HG03520 (cell line): Measurements from ENCODE around the gene ERBB2.
A peak's percentile ranks its signal among the peaks of the same experiment; 100 is the strongest.
"Not testable (repeated sequence)": the region's sequence is repeated elsewhere in the genome, so short reads cannot be mapped to it uniquely, and the experiment has no call there.

ENCODE experiments used
- ATAC-seq: cut with Tn5 transposase; IDR thresholded peaks from one replicate; pipeline ENCODE4 v1.9.1; 2021; ENCODE audit warnings: mild to moderate bottlenecking, moderate library complexity; ENCODE audit not compliant: unreplicated experiment

Gene ERBB2

GRCh38 chr17:39722965-39723848, 23.3 kb downstream of the ERBB2 start:
- ATAC-seq = no peak

- no peak for ATAC-seq
Observed at GRCh38 chr17:39724731-39725130, 24.9 kb downstream of the ERBB2 start.

GRCh38 chr17:39725923-39726322, 26.1 kb downstream of the ERBB2 start:
- not testable (repeated sequence) for ATAC-seq

GRCh38 chr17:39726617-39727016, 26.8 kb downstream of the ERBB2 start:
- no peak for ATAC-seq

GRCh38 chr17:39727556-39727955, 27.7 kb downstream of the ERBB2 start:
- no peak for ATAC-seq

GRCh38 chr17:39729280-39729851, 29.5 kb downstream of the ERBB2 start:
- ATAC-seq = no peak

GRCh38 chr17:39730095-39730921, 30.4 kb downstream of the ERBB2 start, which contains the start of gene MIEN1:
TSS of gene MIEN1 (minus strand) at chr17:39730532. CDS start at chr17:39730495, 37 bp downstream.
- peak; percentile 79 for ATAC-seq

GRCh38 chr17:39732586-39732985, 32.7 kb downstream of the ERBB2 start:
- no peak for ATAC-seq

- ATAC-seq = no peak
Observed at GRCh38 chr17:39735882-39736281, 36.0 kb downstream of the ERBB2 start.

- no peak for ATAC-seq
Observed at GRCh38 chr17:39736319-39737165, 36.7 kb downstream of the ERBB2 start.

- ATAC-seq = no peak
Observed at GRCh38 chr17:39737206-39737759, 37.4 kb downstream of the ERBB2 start.

GRCh38 chr17:39737760-39738567, 38.1 kb downstream of the ERBB2 start, which contains the start of gene GRB7:
TSS of gene GRB7 (plus strand) at chr17:39737938. CDS start at chr17:39742302, 4,364 bp downstream.
- ATAC-seq = no peak

GRCh38 chr17:39738568-39738901, 38.7 kb downstream of the ERBB2 start:
- ATAC-seq = no peak

GRCh38 chr17:39738983-39739884, 39.4 kb downstream of the ERBB2 start:
- ATAC-seq = no peak

GRCh38 chr17:39739885-39740356, 40.1 kb downstream of the ERBB2 start:
- no peak for ATAC-seq

- no peak for ATAC-seq
Observed at GRCh38 chr17:39740357-39741111, 40.7 kb downstream of the ERBB2 start.

GRCh38 chr17:39742126-39742855, 42.4 kb downstream of the ERBB2 start:
- ATAC-seq = no peak
